IMR-90 (cell line): ENCODE data around the gene AGAP1.

ENCODE experiments used
- BHLHE40 ChIP-seq: fragments of 150-350 bp; IDR thresholded peaks from 2 replicates; pipeline ENCODE4 v1.6.1; 2016; ENCODE audit warnings: mild to moderate bottlenecking, low read depth, low read length
- CEBPB ChIP-seq: IDR thresholded peaks from 2 replicates; pipeline ENCODE4 v1.6.1; 2012; ENCODE audit warnings: low read depth, low read length, improper control_type of control experiment
- CTCF ChIP-seq: conservative IDR thresholded peaks from 2 replicates; pipeline ENCODE4 v1.5.1; 2012; ENCODE audit warnings: mild to moderate bottlenecking, low read depth, low read length, improper control_type of control experiment
- MAZ ChIP-seq: IDR thresholded peaks from 2 replicates; pipeline ENCODE4 v1.6.1; 2012; ENCODE audit warnings: low read depth, mild to moderate bottlenecking, low read length, improper control_type of control experiment, moderate library complexity, borderline replicate concordance
- NFE2L2 ChIP-seq: fragments of 150-350 bp; IDR thresholded peaks from 2 replicates; pipeline ENCODE4 v1.6.1; 2016; ENCODE audit warnings: low read depth, mild to moderate bottlenecking, low read length
- POLR2A ChIP-seq: IDR thresholded peaks from 2 replicates; pipeline ENCODE4 v1.6.1; 2012; ENCODE audit warnings: mild to moderate bottlenecking, low read depth, low read length
- RAD21 ChIP-seq: IDR thresholded peaks from 2 replicates; pipeline ENCODE4 v1.6.1; 2012; ENCODE audit warnings: low read length, improper control_type of control experiment
- USF2 ChIP-seq: fragments of 150-350 bp; IDR thresholded peaks from 2 replicates; pipeline ENCODE4 v1.6.1; 2017; ENCODE audit warnings: mild to moderate bottlenecking, antibody characterized with exemption, low read length, low read depth

GRCh38 chr2:235630718-235631296, 137.0 kb downstream of the AGAP1 start:
- TF ChIP-seq MAZ (no peak), RAD21 (no peak), CTCF (no peak), USF2 (no peak), NFE2L2 (no peak), POLR2A (no peak), CEBPB (no peak), BHLHE40 (no peak)
